ENCODE results near the gene VAV2. TPM values are rescaled to one million over a fixed set of nuclear protein-coding genes. Genes with fewer than 3 reads are reported as not detected.

VAV2 gene
- polyA plus RNA-seq, 1 donor = 17.3 TPM

DNA sequence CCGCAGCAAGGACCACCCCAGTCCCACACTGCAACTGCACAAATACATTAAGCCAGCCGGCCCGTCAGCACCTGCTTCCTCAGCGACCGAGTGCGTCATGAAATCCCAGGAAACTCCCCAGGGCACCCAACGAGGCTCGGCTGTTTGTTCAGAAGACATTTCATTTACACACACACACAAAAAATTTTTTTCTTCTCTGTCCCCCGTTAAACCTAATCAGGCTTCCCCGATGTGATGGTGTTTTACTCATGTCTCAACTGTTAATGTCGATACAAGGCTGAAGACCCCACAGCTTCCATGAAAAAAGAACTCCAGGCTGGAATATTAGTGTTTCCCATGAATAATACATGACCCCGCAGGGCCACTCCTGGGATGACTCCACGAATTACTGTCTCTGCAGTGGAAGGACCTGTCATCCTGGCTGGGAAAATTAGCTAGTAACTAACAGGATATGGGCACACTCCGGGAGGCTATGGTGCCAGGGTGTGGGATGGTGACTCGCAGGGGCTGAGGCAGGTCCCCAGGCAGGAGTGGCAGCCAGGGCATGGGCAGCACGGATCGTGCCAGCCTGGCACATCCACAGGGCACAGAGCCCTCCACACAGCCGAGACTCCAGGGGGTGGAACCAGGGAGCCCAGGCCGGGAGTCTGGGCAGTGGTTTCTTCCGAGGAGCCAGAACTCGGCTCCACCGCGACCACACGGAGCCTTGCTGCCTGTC is 102.4 kb downstream of the VAV2 start:
- no peak for DNase-seq

DNA sequence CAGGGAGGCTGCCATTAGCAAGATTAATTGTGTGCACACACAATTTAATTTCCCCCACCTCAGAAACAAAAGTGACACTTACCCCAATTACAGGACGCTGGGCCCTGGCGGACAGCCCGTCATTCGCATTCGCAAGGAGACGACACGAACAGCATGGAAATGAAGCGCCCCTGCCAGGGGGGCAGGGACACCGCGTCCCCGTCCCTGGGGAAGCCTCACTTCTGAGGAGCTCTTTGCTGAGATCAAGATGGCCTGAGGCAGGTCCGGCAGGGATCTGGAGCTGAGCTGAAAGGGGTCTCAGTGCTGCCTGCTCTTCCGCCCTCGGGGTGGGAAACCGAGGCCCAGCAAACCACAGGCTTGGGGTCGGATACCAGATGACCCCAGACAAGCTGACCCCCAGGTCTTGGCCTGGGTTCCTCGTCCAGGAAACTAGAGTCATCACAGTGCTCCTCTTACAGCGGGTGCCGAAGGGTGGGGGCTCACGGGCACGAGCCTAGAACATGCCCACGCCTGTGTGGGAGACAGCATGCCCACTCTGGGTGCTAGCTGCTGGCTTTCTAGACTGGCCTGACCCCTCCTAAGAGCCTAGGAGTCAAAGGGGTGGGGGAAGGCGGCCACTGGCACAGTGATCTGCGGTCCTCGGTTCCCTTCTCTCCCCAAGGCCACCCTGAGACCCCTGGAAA is 103.2 kb downstream of the VAV2 start:
- DNase-seq = no peak

DNA sequence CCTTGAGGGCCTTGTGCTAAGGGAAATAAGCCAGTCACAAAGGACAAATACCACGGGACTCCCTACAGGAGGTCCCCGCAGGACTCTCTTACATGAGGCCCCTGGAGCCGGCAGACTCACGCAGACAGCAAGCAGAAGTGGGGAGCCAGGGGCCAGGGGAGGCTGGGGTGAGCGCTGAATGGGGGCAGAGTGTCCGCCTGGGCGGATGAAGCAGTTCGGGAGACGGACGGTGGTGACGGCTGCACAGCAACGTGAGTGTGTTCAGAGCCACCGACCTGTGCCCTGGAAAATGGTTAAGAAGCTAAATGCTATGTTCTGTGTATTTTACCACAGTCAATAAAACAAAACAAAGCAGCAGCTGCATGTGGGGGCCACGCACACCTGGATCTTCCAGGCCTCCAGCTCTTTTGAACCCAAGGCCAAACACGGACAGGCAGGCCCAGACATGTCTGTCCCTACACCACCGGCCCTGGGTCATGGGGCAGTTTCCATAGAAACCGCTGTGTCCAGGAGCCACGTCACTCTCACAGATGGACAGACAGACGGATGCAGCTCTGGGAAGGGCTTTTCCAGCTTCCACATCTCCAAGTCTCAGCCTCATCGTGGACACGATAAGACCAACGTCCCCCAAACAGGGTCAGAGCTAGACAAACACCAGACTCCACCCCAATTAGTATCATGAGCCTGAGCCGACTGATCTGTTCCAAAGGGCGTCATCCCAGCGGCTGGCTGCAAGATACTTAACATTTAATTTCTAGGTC is 103.9 kb downstream of the VAV2 start:
- DNase-seq = no peak

DNA sequence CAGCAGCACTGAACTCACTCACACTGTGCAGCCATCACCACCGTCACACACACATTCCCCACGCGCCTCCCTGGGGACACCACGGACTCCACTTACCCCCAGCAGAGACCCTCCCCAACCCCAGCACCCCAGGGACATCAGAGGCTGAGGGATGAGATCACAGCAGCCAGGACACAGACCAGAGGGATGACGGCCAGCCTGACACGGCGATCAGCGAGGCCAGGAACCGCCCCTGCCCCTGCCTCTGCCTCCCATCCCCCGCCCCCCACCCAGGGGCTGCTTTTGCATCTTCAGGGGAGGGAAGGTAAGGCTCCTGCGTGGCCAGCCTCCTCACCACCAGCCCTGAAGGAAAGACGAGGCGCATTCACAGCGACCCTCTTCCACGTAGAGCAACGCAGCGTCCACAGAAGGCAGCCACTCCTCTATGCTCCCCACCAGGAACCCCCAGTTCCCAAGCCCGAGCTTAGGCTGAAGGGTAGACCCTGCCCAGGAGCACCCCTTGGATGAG is 104.5 kb downstream of the VAV2 start:
- DNase-seq = no peak

DNA sequence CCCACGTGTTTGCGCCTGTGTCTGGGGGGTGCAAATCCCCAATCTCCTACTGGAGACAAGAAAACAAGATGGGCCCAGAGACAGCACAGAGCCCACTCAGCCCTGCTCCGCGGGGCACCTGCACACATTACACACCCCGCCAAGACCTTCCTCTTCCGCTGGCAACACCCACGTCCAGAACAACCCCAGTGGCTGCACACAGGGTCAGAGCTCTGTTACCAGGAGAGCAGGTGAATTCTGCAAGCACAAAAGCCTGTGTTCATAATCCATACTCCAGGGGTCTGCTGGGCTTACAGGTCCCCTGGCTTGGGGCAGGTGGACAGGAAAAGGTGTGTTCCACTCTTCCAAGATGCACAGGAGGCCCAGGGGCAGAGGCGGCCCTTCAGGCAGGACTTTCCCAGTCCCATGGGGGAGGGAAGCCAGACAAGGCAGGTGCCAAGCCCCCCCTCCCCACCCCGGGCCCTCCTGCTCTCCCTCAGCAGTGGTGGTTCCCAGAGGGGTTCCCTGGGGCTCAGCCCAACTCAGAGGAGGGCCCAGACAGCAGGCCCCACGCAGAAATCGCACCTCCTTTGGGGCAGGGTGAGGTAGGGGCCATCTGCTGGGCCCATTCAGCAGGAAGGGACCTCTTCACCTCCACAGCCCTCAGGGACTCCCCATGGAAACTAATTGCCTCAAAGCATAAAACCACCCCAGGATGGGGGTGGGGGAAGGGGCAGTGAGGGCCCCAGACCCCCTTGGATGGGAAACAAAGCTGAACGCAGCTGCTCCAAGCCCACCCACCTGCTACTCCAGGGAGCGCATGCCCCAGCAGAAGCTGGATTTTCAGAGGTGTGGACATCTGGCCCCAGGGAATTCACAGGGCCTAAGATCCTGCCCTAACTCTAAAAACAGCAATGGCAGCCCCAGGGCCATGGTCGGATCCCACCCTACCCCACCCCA is 105.3 kb downstream of the VAV2 start:
- DNase-seq = no peak

DNA sequence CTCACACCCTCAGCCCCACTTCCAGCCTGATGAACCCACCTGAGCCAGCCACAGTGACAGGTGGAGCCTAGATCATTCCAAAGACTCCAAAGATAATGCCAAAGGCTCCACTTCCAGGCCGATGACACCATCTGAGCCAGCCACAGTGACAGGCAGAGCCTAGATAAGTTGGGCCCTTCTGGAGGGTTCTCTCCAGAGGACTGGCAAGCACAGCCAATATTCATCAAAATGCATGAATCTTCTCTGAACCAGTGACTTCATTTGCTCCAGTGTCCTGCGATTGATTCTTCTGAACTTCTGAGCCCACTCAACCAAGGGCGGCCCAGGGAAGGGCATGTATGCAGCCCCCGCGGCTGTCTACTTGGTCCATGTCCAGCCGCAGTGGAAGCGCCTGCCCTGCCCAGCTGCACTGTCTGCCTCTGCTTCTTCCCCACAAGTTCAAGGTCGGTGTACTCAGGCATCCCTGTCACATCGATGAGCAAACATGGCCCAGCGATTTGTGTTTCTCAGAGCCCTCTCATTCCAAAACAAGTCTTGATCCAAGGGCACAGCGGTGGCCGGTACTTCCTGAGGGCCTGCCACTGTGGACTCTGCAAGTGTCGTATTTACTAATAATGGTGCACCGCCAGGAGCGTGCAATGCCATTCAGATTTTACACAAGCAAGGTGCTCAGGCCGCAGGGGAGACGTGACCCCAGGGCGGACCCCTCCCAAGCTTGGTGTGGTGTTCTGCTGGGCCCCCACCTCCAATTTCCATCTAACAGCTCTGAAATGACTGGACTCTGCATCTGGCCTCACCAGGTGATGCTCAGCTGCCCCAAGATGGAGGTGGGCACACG is 107.0 kb downstream of the VAV2 start:
- DNase-seq = no peak

DNA sequence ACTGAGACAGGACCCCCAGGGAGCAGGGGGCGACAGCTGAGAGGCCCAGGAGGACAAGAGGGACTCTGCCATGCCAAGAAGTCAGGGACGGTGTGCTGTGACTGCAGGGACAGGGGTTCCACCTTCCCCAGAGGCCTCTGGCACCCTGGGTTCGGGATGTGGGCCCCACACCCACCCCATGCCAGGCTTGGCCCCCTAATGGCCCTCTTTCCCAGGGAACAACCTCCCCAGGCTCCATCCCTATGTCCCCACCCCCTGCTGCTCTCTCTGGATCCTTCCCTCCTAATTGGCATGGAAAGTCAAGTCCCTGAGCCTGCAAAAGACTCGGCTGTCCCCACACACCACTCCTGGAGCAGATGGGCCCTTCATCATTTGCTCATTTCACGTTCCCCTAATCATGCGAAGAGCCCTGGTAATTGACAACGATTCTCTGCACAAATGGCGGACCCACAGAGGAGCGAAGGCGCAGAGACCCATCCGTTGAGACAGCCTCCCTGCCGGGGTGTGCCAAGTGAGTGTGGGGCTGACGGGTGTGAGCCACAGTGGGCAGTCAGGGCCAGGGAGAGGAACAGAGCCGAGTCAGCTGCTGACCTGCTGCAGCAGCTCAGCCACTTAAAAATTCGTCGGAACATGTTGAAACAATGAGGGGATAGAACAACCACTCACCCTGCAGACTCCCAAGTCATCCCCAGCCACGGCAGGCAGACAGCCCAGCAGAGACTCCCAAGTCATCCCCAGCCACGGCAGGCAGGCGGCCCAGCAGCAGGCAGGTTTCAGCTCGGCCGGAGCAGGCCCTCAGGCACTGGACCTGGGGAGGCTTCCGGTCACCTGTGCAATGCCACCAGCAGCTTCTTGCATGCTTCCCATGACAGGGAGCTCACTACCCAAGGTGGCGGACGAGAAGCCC is 109.0 kb downstream of the VAV2 start:
- DNase-seq = no peak

DNA sequence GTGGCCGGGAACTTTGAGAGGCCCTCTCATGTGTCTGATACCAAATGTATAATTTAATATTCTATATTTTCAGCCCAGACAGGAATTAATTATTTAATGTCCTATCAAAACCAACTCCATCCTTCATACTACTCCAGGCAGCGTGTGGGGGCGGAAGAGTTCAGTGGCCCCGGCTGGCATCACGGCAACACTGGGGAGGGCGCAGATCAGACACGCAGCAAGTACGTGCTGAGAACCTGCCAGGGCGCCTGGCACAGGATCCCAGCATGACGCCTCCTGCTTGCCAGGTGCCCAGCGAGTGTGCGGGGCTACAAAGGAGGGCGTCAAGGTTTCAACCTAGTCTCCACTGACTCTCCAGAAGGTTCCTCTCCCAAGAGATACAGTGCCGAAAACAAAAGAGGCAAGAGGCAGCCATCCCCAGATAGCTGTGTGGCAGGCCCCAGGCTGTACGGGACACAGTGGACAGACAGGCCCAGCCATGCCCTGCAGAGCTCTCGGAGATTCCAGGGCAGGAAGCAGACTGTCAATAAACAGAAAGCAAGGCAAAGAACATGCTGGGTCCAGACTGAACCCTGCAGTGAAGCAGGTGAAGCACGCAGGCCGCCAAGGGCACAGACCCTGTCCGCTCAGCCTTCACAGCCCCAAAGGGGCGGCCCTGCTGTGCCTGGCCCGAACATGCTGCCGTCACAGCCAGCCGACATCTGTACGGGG is 110.3 kb downstream of the VAV2 start:
- DNase-seq = no peak

DNA sequence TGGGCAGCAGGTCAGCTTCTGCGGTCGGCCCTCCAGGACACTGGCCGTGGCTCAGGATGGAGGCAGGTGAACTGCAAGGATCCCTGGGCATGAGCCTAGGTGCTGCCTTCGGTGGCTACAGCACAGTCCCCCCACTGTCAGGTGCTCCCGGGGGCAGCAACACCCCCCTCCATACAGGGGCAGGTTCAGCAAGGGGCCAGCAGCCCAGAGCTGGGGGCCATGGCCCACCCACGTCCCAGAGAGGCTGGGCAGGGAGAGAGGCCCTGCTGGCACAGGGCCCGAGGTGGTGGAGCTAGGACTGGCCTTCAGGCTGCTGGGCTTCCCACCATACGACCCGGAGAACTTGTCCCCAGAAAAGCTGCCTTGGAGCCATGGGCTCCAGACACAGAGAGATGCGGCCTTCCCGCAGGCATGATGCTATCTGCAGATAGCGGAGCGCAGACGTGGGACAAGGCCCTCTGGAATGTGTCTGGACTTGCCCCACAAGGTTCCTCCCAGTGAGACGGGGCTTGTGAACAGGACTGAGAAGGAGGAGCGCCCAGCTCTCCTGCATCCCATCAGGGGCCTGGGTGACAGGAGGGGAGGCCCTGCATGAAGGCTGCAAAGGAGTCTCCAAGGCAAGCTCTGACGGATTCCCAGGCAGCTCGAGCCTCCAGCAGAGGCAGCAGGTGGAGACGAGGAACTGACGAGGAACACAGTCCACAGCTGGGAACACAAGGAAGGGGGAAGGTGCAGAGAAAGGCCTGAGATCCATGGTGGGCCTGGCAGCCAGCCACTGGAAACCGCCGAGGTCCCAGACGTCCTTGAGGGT is 111.1 kb downstream of the VAV2 start:
- DNase-seq = no peak

DNA sequence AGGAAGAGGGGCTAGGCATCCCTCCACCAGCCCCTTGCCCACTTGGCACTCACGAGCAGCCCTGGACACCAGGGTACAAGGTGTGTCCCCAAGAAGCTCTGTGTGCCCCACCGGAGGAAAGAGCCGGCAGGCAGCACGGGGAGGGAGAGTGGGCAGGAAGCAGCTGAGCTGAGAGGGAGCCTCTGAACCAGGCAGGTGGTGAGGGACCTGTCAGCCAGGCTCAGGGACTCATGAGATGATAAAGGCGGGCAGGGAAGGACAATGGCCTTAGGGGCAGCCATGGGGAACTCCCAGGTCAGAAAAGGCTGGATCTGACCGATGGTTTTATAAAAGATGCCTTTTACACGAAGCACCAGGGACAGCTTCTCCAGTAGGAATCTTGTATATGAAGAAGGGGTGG is 112.0 kb downstream of the VAV2 start:
- DNase-seq = no peak

DNA sequence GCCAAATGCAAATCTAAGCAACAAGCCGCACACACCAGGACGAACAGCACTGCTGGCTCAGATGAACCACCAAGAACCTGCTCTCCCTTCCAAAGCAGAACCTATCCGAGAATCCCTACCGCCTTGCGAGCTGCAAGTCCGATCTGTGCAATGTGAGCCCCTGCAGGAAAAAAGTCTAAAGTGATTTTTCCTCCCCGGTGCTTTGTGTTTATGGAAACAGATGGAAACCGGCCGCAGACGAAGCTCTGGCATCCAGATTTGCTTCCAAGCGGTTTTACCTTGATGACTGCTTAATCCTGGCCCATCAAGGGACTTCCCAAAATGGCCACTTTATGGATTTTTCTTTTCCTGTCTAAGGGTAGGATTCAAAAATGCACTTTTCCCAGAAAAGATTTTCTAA is 112.5 kb downstream of the VAV2 start:
- DNase-seq = no peak

DNA sequence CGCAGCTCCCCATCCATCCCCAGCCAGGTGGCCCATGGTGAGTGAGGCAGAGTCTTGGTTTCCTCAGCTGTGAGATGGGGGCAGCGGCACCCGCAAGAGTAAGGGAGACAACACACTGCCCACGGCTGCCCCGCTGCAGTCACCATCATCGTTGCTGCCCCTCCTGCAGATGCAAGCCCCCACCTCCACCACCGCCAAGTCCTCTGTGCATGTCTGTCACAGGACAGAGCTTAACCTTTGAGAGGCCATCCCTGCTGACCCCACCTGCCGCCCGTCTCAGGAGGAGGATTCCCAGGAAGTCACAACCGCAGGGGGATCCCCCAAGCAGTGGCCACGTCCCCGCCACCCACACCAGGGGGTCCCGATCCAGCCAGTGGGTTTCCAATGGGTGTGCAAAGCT is 113.7 kb downstream of the VAV2 start:
- DNase-seq = no peak

DNA sequence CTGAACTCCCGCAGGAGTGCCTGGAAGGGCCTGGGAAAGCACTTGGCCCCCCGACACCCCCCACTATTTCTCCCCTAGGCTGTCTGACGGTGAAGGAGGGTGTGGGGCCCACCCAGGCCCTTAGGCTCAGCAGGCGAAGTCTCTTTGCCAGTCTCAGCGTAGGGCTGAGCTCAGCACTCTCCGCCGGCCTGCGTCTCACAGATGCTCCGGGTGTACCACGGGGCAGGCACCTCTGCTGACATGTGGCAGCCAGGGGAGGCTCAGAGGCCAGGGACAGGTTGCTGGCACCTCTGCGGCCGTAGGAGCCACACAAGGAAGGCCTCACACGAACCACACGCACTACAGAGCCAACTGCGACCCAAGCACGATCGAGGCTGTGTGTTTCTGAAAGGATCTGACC is 114.2 kb downstream of the VAV2 start:
- no peak for DNase-seq

DNA sequence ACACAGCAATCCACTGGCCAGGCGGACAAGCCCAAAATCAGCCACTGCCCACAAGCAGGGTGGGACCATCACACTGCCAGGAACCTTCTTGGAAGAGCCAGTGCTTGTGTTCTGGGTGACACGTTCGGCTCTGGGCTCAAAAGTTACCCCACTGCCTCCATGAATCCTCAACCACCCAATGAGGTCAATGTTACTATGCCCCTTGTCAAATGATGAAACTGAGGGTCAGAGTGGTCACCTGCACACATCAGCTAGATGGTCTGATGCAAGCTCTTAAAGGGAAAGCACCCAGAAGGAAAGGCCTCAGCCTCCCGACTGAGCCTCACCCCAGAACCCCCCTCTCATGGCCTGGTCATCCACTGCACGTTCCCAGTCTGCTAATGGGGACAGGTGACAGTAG is 114.8 kb downstream of the VAV2 start:
- no peak for DNase-seq

DNA sequence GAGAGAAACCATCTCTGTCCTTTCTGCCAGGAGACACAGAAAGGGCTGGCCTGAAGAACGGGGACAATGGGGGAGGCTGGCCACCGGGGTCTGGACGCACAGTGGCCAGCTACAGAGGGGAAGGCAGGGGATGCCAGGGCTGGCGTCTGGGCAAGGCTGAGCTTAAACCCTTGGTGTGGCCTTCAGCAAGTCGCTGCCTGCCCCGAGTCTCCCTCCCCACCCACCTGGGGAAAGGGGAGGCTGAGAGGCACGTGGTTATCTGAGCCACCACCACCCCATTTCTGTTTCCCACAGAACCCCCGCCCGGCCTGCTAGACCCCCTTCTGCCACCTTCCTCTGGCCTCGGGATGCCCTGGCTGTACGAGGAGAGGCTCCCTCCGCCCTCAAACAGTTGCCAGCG is 115.3 kb downstream of the VAV2 start:
- DNase-seq = no peak

DNA sequence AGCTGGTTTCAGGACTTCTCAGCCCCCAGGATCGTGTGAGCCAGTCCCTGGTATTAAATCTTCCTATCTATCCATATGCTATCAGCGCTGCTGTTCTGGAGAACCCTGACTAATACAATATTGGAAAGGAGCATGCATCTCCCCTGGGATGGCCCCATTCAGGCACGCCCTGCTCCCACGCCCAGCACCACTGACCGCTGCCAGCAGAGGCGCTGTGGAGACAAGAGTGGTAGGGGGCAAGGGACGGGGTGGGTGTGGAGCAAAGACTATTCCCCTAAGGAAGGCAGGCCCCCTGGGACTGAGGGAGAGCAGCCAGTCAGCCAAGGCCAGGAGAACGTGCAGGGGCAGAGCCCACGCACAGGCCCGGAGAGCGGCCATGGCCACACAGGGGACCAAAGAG is 116.0 kb downstream of the VAV2 start:
- DNase-seq = no peak

DNA sequence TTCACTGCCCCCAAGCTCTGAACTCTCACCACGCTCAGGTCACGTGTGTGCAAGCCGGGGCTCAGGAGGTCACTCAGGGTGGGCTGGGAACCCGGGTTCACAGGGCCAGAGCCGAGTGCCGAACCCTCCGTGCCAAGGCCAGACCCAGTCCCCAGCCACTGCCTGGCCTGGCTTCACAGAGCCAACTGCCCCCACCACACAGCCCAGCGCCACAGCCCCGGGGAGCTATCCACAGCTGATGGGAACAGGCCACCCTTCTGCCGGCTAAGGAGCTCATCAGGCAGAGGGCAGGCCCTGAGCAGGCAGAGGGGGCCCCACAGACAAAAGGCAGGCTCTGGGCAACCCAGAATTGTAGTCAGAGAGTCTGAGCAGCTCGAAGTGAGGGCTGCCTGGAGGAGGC is 117.0 kb downstream of the VAV2 start:
- no peak for DNase-seq

DNA sequence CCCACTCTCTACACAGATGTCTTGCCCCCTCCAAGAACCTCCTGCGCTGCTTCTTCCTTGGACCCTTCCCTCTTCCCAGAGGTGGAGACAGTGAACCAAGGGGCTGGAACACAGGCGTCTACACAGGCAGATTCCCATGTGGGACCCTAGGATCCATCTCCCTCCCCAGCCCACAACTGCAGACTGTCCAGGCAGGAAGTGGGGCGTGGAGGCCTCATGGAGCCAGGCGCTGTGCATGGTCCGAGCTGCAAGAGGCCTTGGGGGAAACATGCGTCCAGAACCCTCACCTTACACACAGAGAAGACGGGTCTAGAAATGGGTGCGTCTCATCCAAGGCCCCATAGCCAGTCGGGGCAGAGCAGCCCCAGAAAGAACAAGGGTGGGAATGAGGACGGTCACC is 117.5 kb downstream of the VAV2 start:
- DNase-seq = no peak

Measured in hindlimb muscle (tissue), 1 donor.